AG10803 (cell line): ENCODE measurements around the gene POSTN.

Source experiments
- DNase-seq: peaks from one replicate; pipeline ENCODE4 v3.0.0; 2010; ENCODE audit warnings: low read depth
- H3K4me3 ChIP-seq: 2 replicates; pipeline ENCODE4 v1.5.1; 2011; ENCODE audit warnings: mild to moderate bottlenecking, low read length, control low read depth
- TF ChIP-seq, protein P1 (sequence below): conservative IDR thresholded peaks from 2 replicates; pipeline ENCODE4 v1.5.1; 2011; ENCODE audit warnings: mild to moderate bottlenecking, low read length, control low read depth, inconsistent platforms

POSTN gene

GRCh38 chr13:37615276-37615675, 16.7 kb upstream of the POSTN start:
- TF ChIP-seq, protein P1, sequence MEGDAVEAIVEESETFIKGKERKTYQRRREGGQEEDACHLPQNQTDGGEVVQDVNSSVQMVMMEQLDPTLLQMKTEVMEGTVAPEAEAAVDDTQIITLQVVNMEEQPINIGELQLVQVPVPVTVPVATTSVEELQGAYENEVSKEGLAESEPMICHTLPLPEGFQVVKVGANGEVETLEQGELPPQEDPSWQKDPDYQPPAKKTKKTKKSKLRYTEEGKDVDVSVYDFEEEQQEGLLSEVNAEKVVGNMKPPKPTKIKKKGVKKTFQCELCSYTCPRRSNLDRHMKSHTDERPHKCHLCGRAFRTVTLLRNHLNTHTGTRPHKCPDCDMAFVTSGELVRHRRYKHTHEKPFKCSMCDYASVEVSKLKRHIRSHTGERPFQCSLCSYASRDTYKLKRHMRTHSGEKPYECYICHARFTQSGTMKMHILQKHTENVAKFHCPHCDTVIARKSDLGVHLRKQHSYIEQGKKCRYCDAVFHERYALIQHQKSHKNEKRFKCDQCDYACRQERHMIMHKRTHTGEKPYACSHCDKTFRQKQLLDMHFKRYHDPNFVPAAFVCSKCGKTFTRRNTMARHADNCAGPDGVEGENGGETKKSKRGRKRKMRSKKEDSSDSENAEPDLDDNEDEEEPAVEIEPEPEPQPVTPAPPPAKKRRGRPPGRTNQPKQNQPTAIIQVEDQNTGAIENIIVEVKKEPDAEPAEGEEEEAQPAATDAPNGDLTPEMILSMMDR, result no peak
- H3K4me3 ChIP-seq, result no peak overlapping the region
- peak; percentile 34 for DNase-seq

- DNase-seq, result no peak
These were observed 15.1 kb upstream of the POSTN start for GRCh38 chr13:37613638-37614037.

DNA sequence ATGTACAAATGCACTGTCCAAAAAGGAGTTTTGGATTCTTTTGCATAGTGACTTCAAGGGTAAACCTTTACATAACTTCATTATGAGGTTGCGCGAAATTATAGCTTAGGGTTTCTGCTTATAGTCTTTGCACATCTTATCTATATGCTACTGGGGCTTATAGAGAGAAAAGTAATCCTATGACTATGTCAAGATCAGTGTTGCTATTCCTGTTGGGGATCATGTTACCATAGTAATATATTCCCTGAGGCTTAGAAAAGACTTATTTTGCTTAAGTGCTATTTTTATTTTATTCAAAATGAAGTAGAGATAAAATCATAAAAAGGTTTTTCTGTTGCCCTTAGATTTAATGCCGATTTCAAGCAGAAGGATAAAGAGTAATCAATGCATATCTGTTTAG, 14.7 kb upstream of the POSTN start:
- DNase-seq, result no peak
- TF ChIP-seq, protein P1, result no peak
- no peak overlapping the region for H3K4me3 ChIP-seq

More at GRCh38 chr13:37613638-37614037, 15.1 kb upstream of the POSTN start:
- TF ChIP-seq, protein P1, result no peak
- H3K4me3 ChIP-seq, result no peak overlapping the region

DNA sequence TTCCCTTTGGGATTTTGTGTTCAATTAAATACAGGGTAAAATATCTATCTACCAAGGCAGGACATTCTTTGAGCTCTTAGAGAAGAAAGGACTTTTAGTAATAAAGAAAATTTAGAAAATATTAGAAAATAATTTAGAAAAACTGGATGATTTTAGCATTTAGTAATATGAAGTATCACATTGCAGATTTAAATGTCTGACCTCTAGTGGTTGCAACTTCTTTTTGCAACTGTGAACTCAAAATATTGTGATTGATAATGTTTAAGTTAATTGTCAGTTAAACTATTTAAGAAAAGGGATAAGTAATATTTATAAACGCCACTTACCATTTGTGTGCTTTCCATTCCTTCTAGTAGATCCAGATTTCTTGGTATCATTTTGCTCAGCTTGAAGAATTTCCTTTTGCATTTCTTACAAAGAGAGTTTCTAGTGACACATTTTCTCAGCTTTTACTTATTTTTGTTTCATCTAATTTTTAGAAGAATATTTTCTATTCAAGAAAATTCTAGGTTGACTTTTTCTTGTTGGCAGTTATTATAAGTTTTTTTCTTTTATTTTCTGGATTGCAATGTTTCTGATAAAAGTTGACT, 10.3 kb upstream of the POSTN start:
- TF ChIP-seq, protein P1, result peak; percentile 64
- H3K4me3 ChIP-seq, result no peak overlapping the region
- DNase-seq, result no peak

- DNase-seq, result peak; percentile 52
- TF ChIP-seq, protein P1, result peak; percentile 81
These were observed 4.3 kb upstream of the POSTN start for GRCh38 chr13:37602733-37603381.

GRCh38 chr13:37601648-37602440, 3.3 kb upstream of the POSTN start:
- H3K4me3 ChIP-seq, result no peak overlapping the region
- TF ChIP-seq, protein P1, result no peak
- no peak for DNase-seq

More at GRCh38 chr13:37602733-37603381, 4.3 kb upstream of the POSTN start:
- H3K4me3 ChIP-seq, result no peak overlapping the region
